ENCODE results near the gene MACROH2A1.
A peak's percentile ranks its signal among the peaks of the same experiment; 100 is the strongest.

The MACROH2A1 gene

GRCh38 chr5:135435467-135436330, 36.7 kb upstream of the MACROH2A1 start:
- peak; percentile 20 for DNase-seq (ENCODE audit: low spot score)

- no peak for DNase-seq (ENCODE audit: low spot score)
These were observed 35.8 kb upstream of the MACROH2A1 start for GRCh38 chr5:135434591-135435466.

GRCh38 chr5:135433681-135434426, 34.8 kb upstream of the MACROH2A1 start:
- peak; percentile 14 for DNase-seq (ENCODE audit: low spot score)

GRCh38 chr5:135432113-135432512, 33.1 kb upstream of the MACROH2A1 start:
- no peak for DNase-seq (ENCODE audit: low spot score)

- no peak for DNase-seq (ENCODE audit: low spot score)
These were observed 31.1 kb upstream of the MACROH2A1 start for GRCh38 chr5:135430135-135430437.

- DNase-seq (ENCODE audit: low spot score), result no peak
These were observed 30.5 kb upstream of the MACROH2A1 start for GRCh38 chr5:135429301-135430134.

- no peak for DNase-seq (ENCODE audit: low spot score)
These were observed 29.6 kb upstream of the MACROH2A1 start for GRCh38 chr5:135428586-135428985.

GRCh38 chr5:135426102-135427082, 27.4 kb upstream of the MACROH2A1 start:
- DNase-seq (ENCODE audit: low spot score), result peak; percentile 67

- DNase-seq (ENCODE audit: low spot score), result no peak
These were observed 26.6 kb upstream of the MACROH2A1 start for GRCh38 chr5:135425641-135426040.

- DNase-seq (ENCODE audit: low spot score), result no peak
These were observed 24.8 kb upstream of the MACROH2A1 start for GRCh38 chr5:135423846-135424168.

GRCh38 chr5:135423146-135423845, 24.3 kb upstream of the MACROH2A1 start:
- no peak for DNase-seq (ENCODE audit: low spot score)

- no peak for DNase-seq (ENCODE audit: low spot score)
These were observed 23.4 kb upstream of the MACROH2A1 start for GRCh38 chr5:135422419-135422818.

GRCh38 chr5:135417083-135417482, 18.1 kb upstream of the MACROH2A1 start:
- no peak for DNase-seq (ENCODE audit: low spot score)

GRCh38 chr5:135405082-135405481, 6.1 kb upstream of the MACROH2A1 start:
- no peak for DNase-seq (ENCODE audit: low spot score)

- DNase-seq (ENCODE audit: low spot score), result no peak
These were observed 3.0 kb upstream of the MACROH2A1 start for GRCh38 chr5:135402031-135402430.

- DNase-seq (ENCODE audit: low spot score), result no peak
These were observed 1.8 kb upstream of the MACROH2A1 start for GRCh38 chr5:135400866-135401265.

GRCh38 chr5:135399794-135400542, 937 bp upstream of the MACROH2A1 start:
- no peak for DNase-seq (ENCODE audit: low spot score)

GRCh38 chr5:135398160-135398854, 724 bp downstream of the MACROH2A1 start:
- DNase-seq (ENCODE audit: low spot score), result peak; percentile 70
